ENCODE results near the gene LCLAT1.

LCLAT1 gene

DNA sequence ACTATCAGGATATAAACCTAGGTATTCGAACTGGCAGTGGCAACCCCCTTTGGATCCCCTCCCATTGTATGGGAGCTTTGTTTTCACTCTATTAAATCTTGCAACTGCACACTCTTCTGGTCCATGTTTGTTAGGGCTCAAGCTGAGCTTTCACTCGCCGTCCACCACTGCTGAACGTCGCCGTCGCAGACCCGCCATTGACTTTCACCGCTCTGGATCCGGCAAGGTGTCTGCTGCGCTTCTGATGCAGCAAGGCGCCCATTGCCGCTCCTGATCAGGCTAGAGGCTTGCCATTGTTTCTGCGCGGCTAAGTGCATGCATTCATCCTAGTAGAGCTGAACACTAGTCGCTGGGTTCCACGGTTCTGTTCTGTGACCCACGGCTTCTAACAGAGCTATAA lies 69.1 kb downstream of the LCLAT1 start:
- no peak for DNase-seq (ENCODE audit: low read depth)

GRCh38 chr2:30519796-30520195 lies 72.8 kb downstream of the LCLAT1 start:
- no peak for DNase-seq (ENCODE audit: low read depth)

DNA sequence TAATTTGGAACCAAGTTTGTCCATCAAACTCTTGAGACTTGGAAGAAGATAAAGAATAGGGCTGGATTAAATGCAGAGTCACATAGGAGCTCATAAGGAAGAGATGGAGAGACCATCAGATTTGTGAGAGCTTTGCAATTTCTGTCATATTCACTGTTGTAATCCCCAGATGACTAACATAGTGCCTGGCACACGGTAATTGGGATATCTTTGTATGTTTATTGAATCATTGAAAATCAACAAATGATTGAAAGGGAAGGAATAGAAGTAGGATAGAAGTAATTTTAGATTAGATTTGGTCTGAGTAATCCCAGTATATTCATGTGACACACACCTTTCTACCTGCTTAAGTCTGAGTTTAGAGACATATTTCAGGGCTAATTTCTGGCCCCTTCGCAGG lies 75.4 kb downstream of the LCLAT1 start:
- DNase-seq (ENCODE audit: low read depth), result no peak

- no peak for DNase-seq (ENCODE audit: low read depth)
Observed at GRCh38 chr2:30527411-30527810, 80.4 kb downstream of the LCLAT1 start.

DNA sequence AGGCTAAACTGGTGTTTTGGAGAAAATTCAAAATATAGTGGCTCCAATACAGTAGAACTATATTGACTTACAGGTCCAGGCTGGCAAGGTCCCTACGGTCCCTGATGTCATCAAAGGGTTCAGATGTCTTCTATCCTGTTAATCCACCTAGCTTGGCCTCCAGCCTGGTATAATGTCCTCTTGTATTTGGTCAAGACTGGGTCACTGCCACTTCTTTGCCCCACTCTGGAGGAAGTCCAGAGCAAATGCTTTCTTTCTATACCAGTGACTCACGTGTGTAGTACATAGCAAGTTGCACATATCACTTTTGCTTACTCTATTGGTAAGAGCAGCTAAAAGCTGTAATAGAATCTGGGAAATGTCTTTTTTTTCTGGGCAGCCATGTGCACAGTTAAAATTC lies 80.8 kb downstream of the LCLAT1 start:
- no peak for DNase-seq (ENCODE audit: low read depth)

GRCh38 chr2:30530346-30530745 lies 83.3 kb downstream of the LCLAT1 start:
- no peak for DNase-seq (ENCODE audit: low read depth)

DNA sequence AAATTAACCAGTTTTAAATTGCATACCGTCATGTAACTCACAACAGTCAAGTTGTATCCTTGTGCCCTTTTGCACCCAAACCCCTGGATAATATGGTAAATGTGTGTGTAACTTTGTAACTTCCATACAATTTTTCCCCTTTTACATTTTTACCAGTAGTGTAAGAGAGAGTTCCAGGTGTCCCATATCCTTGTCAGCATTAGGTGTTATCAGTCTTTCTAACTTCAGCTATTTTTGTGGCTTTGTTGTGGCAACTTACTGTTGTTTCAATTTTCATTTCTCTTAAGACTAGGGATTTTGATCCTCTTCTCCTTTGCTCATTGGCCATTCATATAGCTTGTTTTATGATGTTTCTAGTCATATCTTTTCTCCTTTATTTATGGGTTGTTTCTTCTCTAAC lies 94.6 kb downstream of the LCLAT1 start:
- DNase-seq (ENCODE audit: low read depth), result no peak

GRCh38 chr2:30545875-30546274 lies 98.8 kb downstream of the LCLAT1 start:
- no peak for DNase-seq (ENCODE audit: low read depth)

GRCh38 chr2:30548386-30548785 lies 101.3 kb downstream of the LCLAT1 start:
- DNase-seq (ENCODE audit: low read depth), result no peak

GRCh38 chr2:30549096-30549495 lies 102.0 kb downstream of the LCLAT1 start:
- no peak for DNase-seq (ENCODE audit: low read depth)

- DNase-seq (ENCODE audit: low read depth), result no peak
Observed at GRCh38 chr2:30559544-30560275, 112.7 kb downstream of the LCLAT1 start.

GRCh38 chr2:30561349-30561748 lies 114.3 kb downstream of the LCLAT1 start:
- DNase-seq (ENCODE audit: low read depth), result no peak

DNA sequence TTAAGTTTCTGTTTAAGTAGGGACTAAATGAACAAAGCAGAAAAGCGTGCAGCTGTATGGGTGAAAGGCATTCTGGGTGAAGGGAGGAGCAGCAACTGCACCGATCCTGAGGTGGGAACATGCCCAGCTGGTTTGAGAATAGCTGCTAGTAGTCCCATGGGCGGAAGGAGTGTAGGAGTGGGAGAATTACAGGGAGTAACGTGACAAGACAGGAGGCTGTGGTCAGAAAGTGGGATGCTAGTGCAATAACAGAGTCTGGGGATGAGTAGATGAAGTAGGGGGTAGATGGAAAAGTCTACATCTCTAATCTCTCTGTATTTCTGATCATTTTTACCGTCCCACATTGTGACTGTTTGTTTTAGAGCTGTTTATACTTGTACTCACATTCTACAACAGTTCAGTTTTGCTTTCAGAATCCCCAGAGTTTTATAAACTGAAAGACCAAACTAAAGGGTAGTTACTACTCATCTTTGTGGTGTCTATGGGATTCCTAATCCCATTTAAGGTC lies 118.9 kb downstream of the LCLAT1 start:
- DNase-seq (ENCODE audit: low read depth), result no peak

- no peak for DNase-seq (ENCODE audit: low read depth)
Observed at GRCh38 chr2:30566631-30567030, 119.6 kb downstream of the LCLAT1 start.

- DNase-seq (ENCODE audit: low read depth), result no peak
Observed at GRCh38 chr2:30567317-30567716, 120.3 kb downstream of the LCLAT1 start.

- DNase-seq (ENCODE audit: low read depth), result no peak
Observed at GRCh38 chr2:30569946-30570345, 122.9 kb downstream of the LCLAT1 start.

- DNase-seq (ENCODE audit: low read depth), result no peak
Observed at GRCh38 chr2:30577151-30577550, 130.1 kb downstream of the LCLAT1 start.

- no peak for DNase-seq (ENCODE audit: low read depth)
Observed at GRCh38 chr2:30580391-30580790, 133.3 kb downstream of the LCLAT1 start.

GRCh38 chr2:30582521-30582920 lies 135.5 kb downstream of the LCLAT1 start:
- DNase-seq (ENCODE audit: low read depth), result no peak

DNA sequence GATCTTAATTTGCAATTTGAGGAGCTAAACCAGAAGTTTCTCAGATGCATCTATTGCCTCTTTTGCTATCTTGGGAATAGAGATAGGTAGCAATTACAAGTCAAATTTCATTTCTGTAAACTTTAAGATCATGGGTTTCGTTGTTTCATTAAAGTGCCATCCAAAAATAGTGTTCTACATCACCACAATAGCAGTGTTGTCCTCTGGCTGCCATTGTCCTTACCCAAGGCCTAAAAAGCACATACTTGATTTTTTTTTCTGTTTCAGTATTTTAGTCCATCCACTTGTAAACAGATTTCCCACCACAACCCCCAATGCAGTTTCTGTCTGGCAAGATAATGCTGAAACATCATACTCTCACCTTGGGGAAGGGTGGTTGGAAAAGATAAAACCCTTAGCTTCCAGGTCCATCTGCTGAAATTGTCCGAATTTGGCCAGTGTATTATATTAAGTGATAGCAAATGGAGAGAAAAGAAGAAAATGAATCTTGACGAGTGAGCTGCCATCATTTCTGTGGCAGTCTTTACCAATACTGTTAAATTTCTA lies 136.2 kb downstream of the LCLAT1 start:
- DNase-seq (ENCODE audit: low read depth), result no peak

DNA sequence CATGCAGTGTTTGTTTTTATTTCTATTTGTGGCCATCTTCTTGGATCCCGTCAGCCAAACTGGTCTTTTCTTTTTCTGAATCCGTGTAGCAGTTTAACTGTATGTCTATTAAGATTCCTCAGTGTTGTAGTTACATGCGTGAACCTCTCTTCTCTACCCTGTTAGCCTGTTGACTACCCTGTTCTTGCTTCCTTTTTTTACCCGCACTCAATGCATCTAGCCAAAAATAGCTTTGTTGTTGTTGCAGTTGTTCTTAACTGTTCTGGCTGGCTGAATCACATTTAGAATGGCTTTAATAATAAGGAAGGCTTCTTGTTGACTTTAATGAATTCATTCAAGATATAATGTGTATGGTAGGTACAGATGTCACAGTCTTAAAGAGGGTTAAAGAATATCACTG lies 137.1 kb downstream of the LCLAT1 start:
- no peak for DNase-seq (ENCODE audit: low read depth)

- no peak for DNase-seq (ENCODE audit: low read depth)
Observed at GRCh38 chr2:30588994-30589393, 141.9 kb downstream of the LCLAT1 start.

DNA sequence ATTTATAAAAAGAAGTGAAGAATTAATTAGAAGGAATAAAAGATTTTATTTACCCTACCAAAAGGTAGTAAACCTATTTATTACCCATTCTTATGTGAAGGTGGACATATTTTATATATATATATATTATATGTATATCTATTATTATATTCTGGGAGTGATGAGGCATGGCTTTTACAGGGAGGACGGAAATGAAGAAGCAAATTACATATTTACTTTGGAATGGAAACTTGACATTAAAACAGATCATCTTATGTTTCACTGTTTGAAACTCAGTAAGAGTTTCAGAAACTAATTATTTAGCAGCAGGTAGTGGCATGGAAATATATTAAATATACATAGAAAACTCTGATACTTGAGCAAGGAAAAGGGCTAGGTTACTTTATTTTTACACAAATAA lies 143.4 kb downstream of the LCLAT1 start:
- no peak for DNase-seq (ENCODE audit: low read depth)

- DNase-seq (ENCODE audit: low read depth), result no peak
Observed at GRCh38 chr2:30591186-30591585, 144.1 kb downstream of the LCLAT1 start.

Data from stimulated activated CD8-positive, alpha-beta memory T cell treated with anti-CD3 and anti-CD28 coated beads, Interleukin-7, amount 100 ng/mL, for 24 hours (primary cell).